HepG2 (cell line): ENCODE data around the gene SGSM1. TPM values are rescaled to one million over a fixed set of nuclear protein-coding genes. Genes with fewer than 3 reads are reported as not detected.

ENCODE experiments used
- CENPBD1 ChIP-seq: sonication (generic); formaldehyde crosslinking; IDR thresholded peaks from 2 replicates; pipeline ENCODE4 v1.8.0; 2022; ENCODE audit warnings: missing genetic modification reagents, low read depth, mild to moderate bottlenecking, borderline replicate concordance
- ERF ChIP-seq: IDR thresholded peaks from 2 replicates; pipeline ENCODE4 v1.6.1; 2018; ENCODE audit warnings: missing biosample characterization, missing genetic modification reagents
- EZH2 ChIP-seq: conservative IDR thresholded peaks from 2 replicates; pipeline ENCODE4 v1.6.1; 2012; ENCODE audit warnings: mild to moderate bottlenecking, low read depth, low read length, moderate library complexity
- JDP2 ChIP-seq: sonication (generic); formaldehyde crosslinking; IDR thresholded peaks from 2 replicates; pipeline ENCODE4 v1.8.1; 2022; ENCODE audit warnings: missing genetic modification reagents, borderline replicate concordance
- MEIS2 ChIP-seq: sonication (generic); formaldehyde crosslinking; IDR thresholded peaks from 2 replicates; pipeline ENCODE4 v1.9.0; 2021; ENCODE audit warnings: mild to moderate bottlenecking, missing genetic modification reagents
- NR1H2 ChIP-seq: sonication (generic); formaldehyde crosslinking; IDR thresholded peaks from 2 replicates; pipeline ENCODE4 v1.8.1; 2022; ENCODE audit warnings: low read depth, missing genetic modification reagents, borderline replicate concordance
- RARA ChIP-seq: IDR thresholded peaks from 2 replicates; pipeline ENCODE4 v1.6.1; 2016; ENCODE audit warnings: missing genetic modification reagents, missing compliant biosample characterization
- RFX1 ChIP-seq: fragments of 450-650 bp; IDR thresholded peaks from 2 replicates; pipeline ENCODE4 v1.6.1; 2017
- SMAD3 ChIP-seq: sonication (generic); formaldehyde crosslinking; IDR thresholded peaks from 2 replicates; pipeline ENCODE4 v1.4.0; 2020; ENCODE audit warnings: missing genetic modification reagents
- TGIF2 ChIP-seq: IDR thresholded peaks from 2 replicates; pipeline ENCODE4 v1.6.1; 2016; ENCODE audit warnings: control low read depth, missing compliant biosample characterization
- TSC22D2 ChIP-seq: sonication (generic); formaldehyde crosslinking; IDR thresholded peaks from 2 replicates; pipeline ENCODE4 v1.5.1; 2020; ENCODE audit warnings: missing genetic modification reagents, mild to moderate bottlenecking, borderline replicate concordance
- ZBTB7B ChIP-seq: sonication (generic); formaldehyde crosslinking; IDR thresholded peaks from 2 replicates; pipeline ENCODE4 v1.4.0; 2020; ENCODE audit warnings: missing genetic modification reagents
- ZFP36 ChIP-seq: fragments of 150-350 bp; IDR thresholded peaks from 2 replicates; pipeline ENCODE4 v1.6.1; 2018; ENCODE audit warnings: borderline replicate concordance, low read length, low read depth; ENCODE audit not compliant: partially characterized antibody
- ZNF292 ChIP-seq: sonication (generic); formaldehyde crosslinking; IDR thresholded peaks from 2 replicates; pipeline ENCODE4 v1.8.1; 2022; ENCODE audit warnings: mild to moderate bottlenecking, low read depth, missing genetic modification reagents, borderline replicate concordance
- ZNF343 ChIP-seq: sonication (generic); formaldehyde crosslinking; IDR thresholded peaks from 2 replicates; pipeline ENCODE4 v1.4.0; 2020; ENCODE audit warnings: mild to moderate bottlenecking, missing genetic modification reagents
- ZNF547 ChIP-seq: sonication (generic); formaldehyde crosslinking; IDR thresholded peaks from 2 replicates; pipeline ENCODE4 v1.5.1; 2020; ENCODE audit warnings: mild to moderate bottlenecking, missing genetic modification reagents
- ZNF615 ChIP-seq: sonication (generic); formaldehyde crosslinking; IDR thresholded peaks from 2 replicates; pipeline ENCODE4 v1.5.0; 2020; ENCODE audit warnings: mild to moderate bottlenecking, missing genetic modification reagents, borderline replicate concordance
- ZNF777 ChIP-seq: sonication (generic); formaldehyde crosslinking; IDR thresholded peaks from 2 replicates; pipeline ENCODE4 v1.4.0; 2020; ENCODE audit warnings: missing genetic modification reagents
- ZNF792 ChIP-seq: IDR thresholded peaks from 2 replicates; pipeline ENCODE4 v1.6.1; 2016
- ZSCAN22 ChIP-seq: sonication (generic); formaldehyde crosslinking; IDR thresholded peaks from 2 replicates; pipeline ENCODE4 v1.4.0; 2020; ENCODE audit warnings: mild to moderate bottlenecking, missing genetic modification reagents
- polyA plus RNA-seq, 8 experiments: library from polyadenylated mRNA; depleted of rRNA in 3 of 8; stranded (reverse) in 7 of 8; unstranded in 1 of 8; fragments of >200 nt; fragmentation: Illumina TruSeq in 4 of 8; extraction: Trizol in 4 of 8; gene quantifications; 2 replicates each; pipeline versions ENCODE4 v1.2.1 to v1.2.3, GENCODE V29; 2011 to 2016; ENCODE audit warnings: low read depth in 4 of 8, missing spikeins in 1 of 8, mixed read lengths in 1 of 8; ENCODE audit not compliant: insufficient read depth in 1 of 8
- total RNA-seq, 5 experiments: library from RNA; depleted of rRNA; stranded (reverse); fragments of >200 nt; fragmentation: Illumina TruSeq; extraction: Trizol; gene quantifications; 2 replicates each; pipeline ENCODE4 v1.2.3, GENCODE V29; 2016; ENCODE audit warnings: low read depth in 1 of 5
- TF ChIP-seq, protein P1 (sequence below): sonication (generic); formaldehyde crosslinking; IDR thresholded peaks from 2 replicates; pipeline ENCODE4 v1.5.0; 2020; ENCODE audit warnings: missing genetic modification reagents, mild to moderate bottlenecking, borderline replicate concordance
- TF ChIP-seq, protein P2 (sequence below): sonication (generic); formaldehyde crosslinking; IDR thresholded peaks from 2 replicates; pipeline ENCODE4 v1.4.0; 2020; ENCODE audit warnings: missing genetic modification reagents, mild to moderate bottlenecking, borderline replicate concordance
- TF ChIP-seq, protein P3 (sequence below): sonication (generic); formaldehyde crosslinking; IDR thresholded peaks from 2 replicates; pipeline ENCODE4 v1.8.0; 2022; ENCODE audit warnings: missing genetic modification reagents, mild to moderate bottlenecking, inconsistent platforms, borderline replicate concordance

SGSM1 gene
- total and polyA plus RNA-seq, 2 of the 13 experiments (the other 11 are each of a cell fraction or from before 2014, with no cell fraction given), result 0.07 TPM; not detected in 1

- TF ChIP-seq TGIF2 (CRISPR knock-in tag) (peak; percentile 56; the same call in 1 of the 2 replicates), ZNF777 (CRISPR knock-in tag) (no peak), ZNF615 (no peak), NR1H2 (CRISPR knock-in tag) (no peak), EZH2 (no peak), MEIS2 (CRISPR knock-in tag) (no peak), ERF (CRISPR knock-in tag) (peak; percentile 60), TSC22D2 (CRISPR knock-in tag) (peak; percentile 65; the same call in 1 of the 2 replicates), RFX1 (no peak), ZFP36 (no peak), ZNF792 (CRISPR knock-in tag) (peak; percentile 63; the same call in 1 of the 2 replicates), ZSCAN22 (CRISPR knock-in tag) (no peak), ZNF547 (CRISPR knock-in tag) (no peak), ZNF292 (no peak), ZNF343 (CRISPR knock-in tag) (peak; percentile 92), JDP2 (no peak), CENPBD1 (CRISPR knock-in tag) (no peak), SMAD3 (CRISPR knock-in tag) (0 out of 2 replicates have a peak, but pooled peaks have one; percentile 33), RARA (CRISPR knock-in tag) (peak; percentile 29; the same call in 1 of the 2 replicates), ZBTB7B (CRISPR knock-in tag) (no peak)
- TF ChIP-seq, protein P1, sequence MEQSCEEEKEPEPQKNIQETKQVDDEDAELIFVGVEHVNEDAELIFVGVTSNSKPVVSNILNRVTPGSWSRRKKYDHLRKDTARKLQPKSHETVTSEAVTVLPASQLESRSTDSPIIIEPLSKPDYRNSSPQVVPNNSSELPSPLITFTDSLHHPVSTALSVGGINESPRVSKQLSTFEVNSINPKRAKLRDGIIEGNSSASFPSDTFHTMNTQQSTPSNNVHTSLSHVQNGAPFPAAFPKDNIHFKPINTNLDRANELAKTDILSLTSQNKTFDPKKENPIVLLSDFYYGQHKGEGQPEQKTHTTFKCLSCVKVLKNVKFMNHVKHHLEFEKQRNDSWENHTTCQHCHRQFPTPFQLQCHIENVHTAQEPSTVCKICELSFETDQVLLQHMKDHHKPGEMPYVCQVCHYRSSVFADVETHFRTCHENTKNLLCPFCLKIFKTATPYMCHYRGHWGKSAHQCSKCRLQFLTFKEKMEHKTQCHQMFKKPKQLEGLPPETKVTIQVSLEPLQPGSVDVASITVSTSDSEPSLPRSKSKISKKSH (CRISPR knock-in tag), result no peak
- TF ChIP-seq, protein P2, sequence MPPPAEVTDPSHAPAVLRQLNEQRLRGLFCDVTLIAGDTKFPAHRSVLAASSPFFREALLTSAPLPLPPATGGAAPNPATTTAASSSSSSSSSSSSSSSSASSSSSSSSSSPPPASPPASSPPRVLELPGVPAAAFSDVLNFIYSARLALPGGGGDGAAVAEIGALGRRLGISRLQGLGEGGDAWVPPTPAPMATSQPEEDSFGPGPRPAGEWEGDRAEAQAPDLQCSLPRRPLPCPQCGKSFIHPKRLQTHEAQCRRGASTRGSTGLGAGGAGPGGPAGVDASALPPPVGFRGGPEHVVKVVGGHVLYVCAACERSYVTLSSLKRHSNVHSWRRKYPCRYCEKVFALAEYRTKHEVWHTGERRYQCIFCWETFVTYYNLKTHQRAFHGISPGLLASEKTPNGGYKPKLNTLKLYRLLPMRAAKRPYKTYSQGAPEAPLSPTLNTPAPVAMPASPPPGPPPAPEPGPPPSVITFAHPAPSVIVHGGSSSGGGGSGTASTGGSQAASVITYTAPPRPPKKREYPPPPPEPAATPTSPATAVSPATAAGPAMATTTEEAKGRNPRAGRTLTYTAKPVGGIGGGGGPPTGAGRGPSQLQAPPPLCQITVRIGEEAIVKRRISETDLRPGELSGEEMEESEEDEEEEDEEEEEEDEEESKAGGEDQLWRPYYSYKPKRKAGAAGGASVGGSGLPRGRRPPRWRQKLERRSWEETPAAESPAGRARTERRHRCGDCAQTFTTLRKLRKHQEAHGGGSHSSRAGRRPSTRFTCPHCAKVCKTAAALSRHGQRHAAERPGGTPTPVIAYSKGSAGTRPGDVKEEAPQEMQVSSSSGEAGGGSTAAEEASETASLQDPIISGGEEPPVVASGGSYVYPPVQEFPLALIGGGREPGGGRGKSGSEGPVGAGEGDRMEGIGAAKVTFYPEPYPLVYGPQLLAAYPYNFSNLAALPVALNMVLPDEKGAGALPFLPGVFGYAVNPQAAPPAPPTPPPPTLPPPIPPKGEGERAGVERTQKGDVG, result no peak
- TF ChIP-seq, protein P3, sequence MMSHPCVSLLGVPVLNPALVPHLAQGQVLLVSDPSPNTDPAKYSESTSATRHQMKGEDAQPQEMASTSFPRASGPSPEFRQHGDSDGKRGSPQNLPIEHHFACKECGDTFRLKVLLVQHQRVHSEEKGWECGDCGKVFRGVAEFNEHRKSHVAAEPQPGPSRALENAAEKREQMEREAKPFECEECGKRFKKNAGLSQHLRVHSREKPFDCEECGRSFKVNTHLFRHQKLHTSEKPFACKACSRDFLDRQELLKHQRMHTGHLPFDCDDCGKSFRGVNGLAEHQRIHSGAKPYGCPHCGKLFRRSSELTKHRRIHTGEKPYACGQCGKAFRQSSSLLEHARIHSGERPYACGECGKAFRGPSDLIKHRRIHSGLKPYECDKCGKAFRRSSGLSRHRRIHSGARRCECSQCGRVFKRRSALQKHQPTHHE, result no peak
These were observed 70.0 kb downstream of the SGSM1 start (continued) for GRCh38 chr22:24875862-24876506.
